ENCODE measurements around the gene CLIP2. TPM values are rescaled to one million over a fixed set of nuclear protein-coding genes. Genes with fewer than 3 reads are reported as not detected.

The CLIP2 gene
- total RNA-seq, 1 experiment from 2014 or later, result 39.9 TPM

GRCh38 chr7:74272305-74273038 lies 16.7 kb upstream of the CLIP2 start:
- H3K4me1 ChIP-seq (ENCODE audit: control insufficient read depth, insufficient read depth, low read length), result peaks cover 30% of the 10 kb centered on the region
- peak; percentile 65 for ATAC-seq
- DNase-seq (ENCODE audit: low read depth, low spot score), result no peak
- CTCF ChIA-PET, result no interaction called here
- H3K36me3 ChIP-seq (ENCODE audit: control insufficient read depth, insufficient read depth, low read length), result no peaks in the 10 kb centered on the region
- no peak overlapping the region for H3K4me3 ChIP-seq (ENCODE audit: low read depth in 2 of 2, low read length in 2 of 2)
- no peaks in the 10 kb centered on the region for H3K27me3 ChIP-seq (ENCODE audit: control insufficient read depth, insufficient read depth, low read length)
- no TSS peak for BruUV-seq (replicated peaks)
- intact Hi-C loops (cut with micrococcal nuclease; ENCODE audit: unreplicated experiment), result no loop called here
- TF ChIP-seq REST (IDR thresholded peaks at IDR 0.05; ENCODE audit: insufficient read depth in 1 of 2, low read depth in 2 of 2, low read length in 1 of 2), result no peak
- no peak for TF ChIP-seq POLR2AphosphoS5 (IDR thresholded peaks at IDR 0.05; ENCODE audit: low read depth, low read length)
- no peak for TF ChIP-seq TCF7L2 (IDR thresholded peaks at IDR 0.05; ENCODE audit: low read depth, low read length)
- TF ChIP-seq SIN3A (IDR thresholded peaks at IDR 0.05; ENCODE audit: borderline replicate concordance, insufficient read depth, low read depth, low read length), result no peak
- no peak for TF ChIP-seq CTCF (IDR thresholded peaks at IDR 0.05)
- POLR2A ChIA-PET, result no interaction called here
- H3K9me3 ChIP-seq (ENCODE audit: control insufficient read depth, insufficient read depth, low read depth, low read length), result no peaks in the 10 kb centered on the region
- peak overlapping the region; percentile 91 for H3K27ac ChIP-seq (ENCODE audit: low read length)
- in situ Hi-C loops (cut with HindIII; ENCODE audit: low pct_unique_long_range_greater_than_20kb, low sequenced_read_pairs), result no loop called here

GRCh38 chr7:74275401-74275881 lies 13.8 kb upstream of the CLIP2 start:
- in situ Hi-C loops (cut with HindIII; ENCODE audit: low pct_unique_long_range_greater_than_20kb, low sequenced_read_pairs) (no loop called here), intact Hi-C loops (cut with micrococcal nuclease; ENCODE audit: unreplicated experiment) (loop anchor here (5.0 kb wide), 1 partner anchor 127 kb away; no protein-coding TSS in a partner anchor)
- no peak for TF ChIP-seq TCF7L2 (IDR thresholded peaks at IDR 0.05; ENCODE audit: low read depth, low read length)
- TF ChIP-seq CTCF (IDR thresholded peaks at IDR 0.05), result peak; percentile 95
- TF ChIP-seq SIN3A (IDR thresholded peaks at IDR 0.05; ENCODE audit: borderline replicate concordance, insufficient read depth, low read depth, low read length), result no peak
- H3K4me1 ChIP-seq (ENCODE audit: control insufficient read depth, insufficient read depth, low read length), result peaks cover 56% of the 10 kb centered on the region
- ChIA-PET POLR2A (interaction anchor here (0.6 to 0.8 kb wide), 3 partner anchors 11 to 69 kb away, joined by 3 to 10 read pairs (median 8); no protein-coding TSS in a partner anchor), CTCF (interaction anchor here (0.6 to 2.2 kb wide), 9 partner anchors 9 to 644 kb away, joined by 3 to 19 read pairs (median 4); partner anchors contain the start of genes ABHD11, CLIP2 and RFC2)
- DNase-seq (ENCODE audit: low read depth, low spot score), result no peak
- no TSS peak for BruUV-seq (replicated peaks)
- no peaks in the 10 kb centered on the region for H3K9me3 ChIP-seq (ENCODE audit: control insufficient read depth, insufficient read depth, low read depth, low read length)
- peak; percentile 10 for ATAC-seq
- H3K4me3 ChIP-seq (ENCODE audit: low read depth in 2 of 2, low read length in 2 of 2), result no peak overlapping the region
- no peaks in the 10 kb centered on the region for H3K36me3 ChIP-seq (ENCODE audit: control insufficient read depth, insufficient read depth, low read length)
- H3K27me3 ChIP-seq (ENCODE audit: control insufficient read depth, insufficient read depth, low read length), result no peaks in the 10 kb centered on the region
- peak overlapping the region; percentile 72 for H3K27ac ChIP-seq (ENCODE audit: low read length)

All from Panc1 (cell line).